ENCODE results near the gene RUBCN.

GRCh38 chr3:197749601-197750395 is 13.1 kb upstream of the RUBCN start, which contains the start of gene FYTTD1:
- TF ChIP-seq ZNF10 (tag by site-specific recombination; IDR thresholded peaks at IDR 0.05) (peak; percentile 80), GLI4 (tag by site-specific recombination; IDR thresholded peaks at IDR 0.05) (0 out of 2 replicates have a peak, but pooled peaks have one; percentile 66), HOXA7 (CRISPR knock-in tag; IDR thresholded peaks at IDR 0.05; ENCODE audit: borderline replicate concordance) (no peak), YY1 (tag by site-specific recombination; IDR thresholded peaks at IDR 0.05) (no peak), ZBTB21 (tag by site-specific recombination; IDR thresholded peaks at IDR 0.05) (no peak; the same call in 1 of the 2 replicates), ZNF292 (tag by site-specific recombination; IDR thresholded peaks at IDR 0.05; ENCODE audit: borderline replicate concordance, low read depth) (no peak), ZNF354C (tag by site-specific recombination; IDR thresholded peaks at IDR 0.05; ENCODE audit: borderline replicate concordance, low read depth) (no peak)
- TF ChIP-seq, protein P1, sequence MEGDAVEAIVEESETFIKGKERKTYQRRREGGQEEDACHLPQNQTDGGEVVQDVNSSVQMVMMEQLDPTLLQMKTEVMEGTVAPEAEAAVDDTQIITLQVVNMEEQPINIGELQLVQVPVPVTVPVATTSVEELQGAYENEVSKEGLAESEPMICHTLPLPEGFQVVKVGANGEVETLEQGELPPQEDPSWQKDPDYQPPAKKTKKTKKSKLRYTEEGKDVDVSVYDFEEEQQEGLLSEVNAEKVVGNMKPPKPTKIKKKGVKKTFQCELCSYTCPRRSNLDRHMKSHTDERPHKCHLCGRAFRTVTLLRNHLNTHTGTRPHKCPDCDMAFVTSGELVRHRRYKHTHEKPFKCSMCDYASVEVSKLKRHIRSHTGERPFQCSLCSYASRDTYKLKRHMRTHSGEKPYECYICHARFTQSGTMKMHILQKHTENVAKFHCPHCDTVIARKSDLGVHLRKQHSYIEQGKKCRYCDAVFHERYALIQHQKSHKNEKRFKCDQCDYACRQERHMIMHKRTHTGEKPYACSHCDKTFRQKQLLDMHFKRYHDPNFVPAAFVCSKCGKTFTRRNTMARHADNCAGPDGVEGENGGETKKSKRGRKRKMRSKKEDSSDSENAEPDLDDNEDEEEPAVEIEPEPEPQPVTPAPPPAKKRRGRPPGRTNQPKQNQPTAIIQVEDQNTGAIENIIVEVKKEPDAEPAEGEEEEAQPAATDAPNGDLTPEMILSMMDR (tag by site-specific recombination; IDR thresholded peaks at IDR 0.05) = peak; percentile 35; the same call in 1 of the 2 replicates
- TF ChIP-seq, protein P2, sequence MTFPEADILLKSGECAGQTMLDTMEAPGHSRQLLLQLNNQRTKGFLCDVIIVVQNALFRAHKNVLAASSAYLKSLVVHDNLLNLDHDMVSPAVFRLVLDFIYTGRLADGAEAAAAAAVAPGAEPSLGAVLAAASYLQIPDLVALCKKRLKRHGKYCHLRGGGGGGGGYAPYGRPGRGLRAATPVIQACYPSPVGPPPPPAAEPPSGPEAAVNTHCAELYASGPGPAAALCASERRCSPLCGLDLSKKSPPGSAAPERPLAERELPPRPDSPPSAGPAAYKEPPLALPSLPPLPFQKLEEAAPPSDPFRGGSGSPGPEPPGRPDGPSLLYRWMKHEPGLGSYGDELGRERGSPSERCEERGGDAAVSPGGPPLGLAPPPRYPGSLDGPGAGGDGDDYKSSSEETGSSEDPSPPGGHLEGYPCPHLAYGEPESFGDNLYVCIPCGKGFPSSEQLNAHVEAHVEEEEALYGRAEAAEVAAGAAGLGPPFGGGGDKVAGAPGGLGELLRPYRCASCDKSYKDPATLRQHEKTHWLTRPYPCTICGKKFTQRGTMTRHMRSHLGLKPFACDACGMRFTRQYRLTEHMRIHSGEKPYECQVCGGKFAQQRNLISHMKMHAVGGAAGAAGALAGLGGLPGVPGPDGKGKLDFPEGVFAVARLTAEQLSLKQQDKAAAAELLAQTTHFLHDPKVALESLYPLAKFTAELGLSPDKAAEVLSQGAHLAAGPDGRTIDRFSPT (tag by site-specific recombination; IDR thresholded peaks at IDR 0.05) = peak; percentile 2; the same call in 1 of the 2 replicates
